ENCODE results near the gene ACAD10. TPM values are rescaled to one million over a fixed set of nuclear protein-coding genes. Genes with fewer than 3 reads are reported as not detected.
"Not testable (repeated sequence)": the region's sequence is repeated elsewhere in the genome, so short reads cannot be mapped to it uniquely, and the experiment has no call there.

ACAD10 gene
- total and polyA plus RNA-seq, 10 donors, result 10.2 to 40.5 (median 26.9) TPM

GRCh38 chr12:111642681-111643426 is 43.0 kb upstream of the ACAD10 start:
- no peaks in the 10 kb centered on the region for H3K9me3 ChIP-seq
- intact Hi-C loops (cut with DNase I; ENCODE audit: low total_unique reads), result no loop called here
- 84 to 94% (median 86%) methylated on average over 4 of the region's 4 CpGs for WGBS, 5 donors
- H3K36me3 ChIP-seq, result peaks cover 12 to 93% (median 67%) of the 10 kb centered on the region in 6 donors
- no peaks in the 10 kb centered on the region for H3K27me3 ChIP-seq (replicated peaks in 1 of 7)
- H3K4me1 ChIP-seq, result no peaks in the 10 kb centered on the region
- H3K4me3 ChIP-seq, result no peak overlapping the region
- no peak overlapping the region for H3K27ac ChIP-seq
- no peak for DNase-seq
- TF ChIP-seq POLR2AphosphoS5 (IDR thresholded peaks at IDR 0.05) (no peak), POLR2A (IDR thresholded peaks at IDR 0.05) (no peak)
- TF ChIP-seq, protein P1, sequence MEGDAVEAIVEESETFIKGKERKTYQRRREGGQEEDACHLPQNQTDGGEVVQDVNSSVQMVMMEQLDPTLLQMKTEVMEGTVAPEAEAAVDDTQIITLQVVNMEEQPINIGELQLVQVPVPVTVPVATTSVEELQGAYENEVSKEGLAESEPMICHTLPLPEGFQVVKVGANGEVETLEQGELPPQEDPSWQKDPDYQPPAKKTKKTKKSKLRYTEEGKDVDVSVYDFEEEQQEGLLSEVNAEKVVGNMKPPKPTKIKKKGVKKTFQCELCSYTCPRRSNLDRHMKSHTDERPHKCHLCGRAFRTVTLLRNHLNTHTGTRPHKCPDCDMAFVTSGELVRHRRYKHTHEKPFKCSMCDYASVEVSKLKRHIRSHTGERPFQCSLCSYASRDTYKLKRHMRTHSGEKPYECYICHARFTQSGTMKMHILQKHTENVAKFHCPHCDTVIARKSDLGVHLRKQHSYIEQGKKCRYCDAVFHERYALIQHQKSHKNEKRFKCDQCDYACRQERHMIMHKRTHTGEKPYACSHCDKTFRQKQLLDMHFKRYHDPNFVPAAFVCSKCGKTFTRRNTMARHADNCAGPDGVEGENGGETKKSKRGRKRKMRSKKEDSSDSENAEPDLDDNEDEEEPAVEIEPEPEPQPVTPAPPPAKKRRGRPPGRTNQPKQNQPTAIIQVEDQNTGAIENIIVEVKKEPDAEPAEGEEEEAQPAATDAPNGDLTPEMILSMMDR (IDR thresholded peaks at IDR 0.05 in 8 of 11, conservative IDR thresholded peaks at IDR 0.05 in 3 of 11), result no peak

GRCh38 chr12:111643427-111643826 is 42.4 kb upstream of the ACAD10 start:
- intact Hi-C loops (cut with DNase I; ENCODE audit: low total_unique reads), result no loop called here
- TF ChIP-seq POLR2A (IDR thresholded peaks at IDR 0.05) (no peak), POLR2AphosphoS5 (IDR thresholded peaks at IDR 0.05) (no peak)
- TF ChIP-seq, protein P1 (IDR thresholded peaks at IDR 0.05 in 8 of 11, conservative IDR thresholded peaks at IDR 0.05 in 3 of 11), result no peak
- no peaks in the 10 kb centered on the region for H3K27me3 ChIP-seq (replicated peaks in 1 of 7)
- no peak for DNase-seq
- H3K9me3 ChIP-seq, result no peaks in the 10 kb centered on the region
- peaks cover 12 to 94% (median 72%) of the 10 kb centered on the region in 6 donors for H3K36me3 ChIP-seq
- H3K27ac ChIP-seq, result no peak overlapping the region
- WGBS, 5 donors, result 72 to 98% (median 87%) methylated on average over 3 of the region's 3 CpGs
- H3K4me1 ChIP-seq, result no peaks in the 10 kb centered on the region
- H3K4me3 ChIP-seq, result no peak overlapping the region

GRCh38 chr12:111645433-111645832 is 40.4 kb upstream of the ACAD10 start:
- no peak overlapping the region for H3K27ac ChIP-seq
- no peak for DNase-seq
- H3K36me3 ChIP-seq, result peaks cover 16 to 100% (median 90%) of the 10 kb centered on the region in 6 donors
- no peaks in the 10 kb centered on the region for H3K27me3 ChIP-seq (replicated peaks in 1 of 7)
- intact Hi-C loops (cut with DNase I; ENCODE audit: low total_unique reads), result no loop called here
- 92 to 96% (median 93%) methylated on average over 5 of the region's 5 CpGs for WGBS, 5 donors
- no peaks in the 10 kb centered on the region for H3K9me3 ChIP-seq
- no peak for TF ChIP-seq POLR2AphosphoS5 (IDR thresholded peaks at IDR 0.05)
- TF ChIP-seq, protein P1 (IDR thresholded peaks at IDR 0.05 in 8 of 11, conservative IDR thresholded peaks at IDR 0.05 in 3 of 11), result no peak
- no peaks in the 10 kb centered on the region for H3K4me1 ChIP-seq
- no peak overlapping the region for H3K4me3 ChIP-seq

DNA sequence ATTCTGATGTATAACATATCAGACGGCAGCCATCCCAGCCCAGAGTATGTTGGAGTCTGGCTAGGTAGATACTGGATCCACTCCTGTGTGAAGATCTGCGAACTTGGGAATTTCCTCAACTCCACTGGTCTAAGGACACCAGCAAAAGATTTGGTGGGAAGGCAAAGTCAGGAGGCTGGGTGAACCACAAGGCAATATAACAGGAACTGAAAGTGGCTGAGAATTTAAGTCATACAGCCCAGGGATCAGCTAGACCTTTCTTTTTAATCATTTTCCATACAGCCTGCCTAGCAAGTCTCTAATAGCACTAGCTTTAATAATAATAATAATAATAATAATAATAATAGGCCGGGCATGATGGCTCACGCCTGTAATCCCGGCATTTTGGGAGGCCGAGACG is 34.9 kb upstream of the ACAD10 start:
- WGBS, 5 donors, result 92 to 95% (median 93%) methylated on average over 7 of the region's 7 CpGs
- DNase-seq, result no peak
- intact Hi-C loops (cut with DNase I; ENCODE audit: low total_unique reads), result no loop called here
- no peak overlapping the region for H3K27ac ChIP-seq
- H3K9me3 ChIP-seq, result no peaks in the 10 kb centered on the region
- TF ChIP-seq POLR2AphosphoS5 (IDR thresholded peaks at IDR 0.05) (no peak), POLR2A (IDR thresholded peaks at IDR 0.05) (no peak)
- TF ChIP-seq, protein P1 (IDR thresholded peaks at IDR 0.05 in 8 of 11, conservative IDR thresholded peaks at IDR 0.05 in 3 of 11), result no peak
- peaks cover 12 to 100% (median 96%) of the 10 kb centered on the region in 6 donors for H3K36me3 ChIP-seq
- H3K4me1 ChIP-seq, result peaks cover 0 to 6% (median 0%) of the 10 kb centered on the region in 6 donors
- no peaks in the 10 kb centered on the region for H3K27me3 ChIP-seq (replicated peaks in 1 of 7)
- H3K4me3 ChIP-seq, result no peak overlapping the region

DNA sequence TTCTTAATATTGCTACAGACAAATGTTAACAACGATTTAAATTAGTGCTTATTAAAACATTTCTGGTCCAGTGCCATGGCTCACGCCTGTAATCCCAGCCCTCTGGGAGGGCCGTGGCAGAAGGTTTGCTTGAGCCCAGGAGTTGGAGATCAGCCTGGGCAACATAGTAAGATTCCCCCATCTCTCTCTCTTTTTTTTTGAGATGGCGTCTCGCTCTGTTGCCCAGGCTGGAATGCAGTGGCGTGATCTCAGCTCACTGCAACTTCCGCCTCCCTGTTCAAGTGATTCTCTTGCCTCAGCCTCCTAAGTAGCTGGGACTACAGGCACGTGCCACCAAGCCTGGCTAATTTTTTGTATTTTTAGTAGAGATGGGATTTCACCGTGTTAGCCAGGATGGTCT is 33.3 kb upstream of the ACAD10 start:
- H3K27ac ChIP-seq; H3K9me3 ChIP-seq; DNase-seq; H3K27me3 ChIP-seq (replicated peaks in 1 of 7); H3K4me1 ChIP-seq; intact Hi-C loops (cut with DNase I; ENCODE audit: low total_unique reads); H3K4me3 ChIP-seq: not testable (repeated sequence)
- WGBS, 5 donors, result 93 to 98% (median 95%) methylated on average over 9 of the region's 9 CpGs
- H3K36me3 ChIP-seq, result peaks cover 9 to 100% (median 95%) of the 10 kb centered on the region in 6 donors
